Erythroblast (primary cell): ENCODE results near the gene DAGLA.

Experiments
- DNase-seq, 2 experiments: peaks; one replicate each; lab custom pipeline; 2025; lab: John Stamatoyannopoulos, UW
- GATA1 ChIP-seq: IDR thresholded peaks from 2 replicates; pipeline ENCODE4 v1.6.1; 2011; ENCODE audit warnings: low read depth, mild to moderate bottlenecking, control low read depth, low read length, moderate library complexity
- POLR2A ChIP-seq: IDR thresholded peaks from 2 replicates; pipeline ENCODE4 v1.6.1; 2011; ENCODE audit warnings: mild to moderate bottlenecking, low read length

The DAGLA gene

GRCh38 chr11:61751384-61751783 is 71.2 kb downstream of the DAGLA start:
- DNase-seq: no peak
- no peak for TF ChIP-seq GATA1
- TF ChIP-seq POLR2A: no peak

GRCh38 chr11:61752117-61752924 is 72.1 kb downstream of the DAGLA start, which contains the start of gene MYRF:
TSS of gene MYRF (plus strand) at chr11:61752636. CDS start at chr11:61752745, 109 bp downstream.
- DNase-seq: peak; percentile 69 to 80
- TF ChIP-seq GATA1 (no peak), POLR2A (no peak)

- TF ChIP-seq POLR2A (no peak), GATA1 (no peak)
- DNase-seq: no peak
Measured at GRCh38 chr11:61752925-61753521, 72.8 kb downstream of the DAGLA start.

GRCh38 chr11:61753672-61754071 is 73.5 kb downstream of the DAGLA start:
- TF ChIP-seq POLR2A (no peak), GATA1 (no peak)
- no peak for DNase-seq

- TF ChIP-seq POLR2A: no peak
- no peak for TF ChIP-seq GATA1
- peak; percentile 49 to 57 for DNase-seq
Measured at GRCh38 chr11:61754534-61755482, 74.6 kb downstream of the DAGLA start.

- TF ChIP-seq GATA1 (no peak), POLR2A (no peak)
- no peak for DNase-seq
Measured at GRCh38 chr11:61756147-61756451, 75.9 kb downstream of the DAGLA start.

- TF ChIP-seq GATA1 (no peak), POLR2A (no peak)
- DNase-seq: peak; percentile 68 to 81
Measured at GRCh38 chr11:61756452-61757212, 76.4 kb downstream of the DAGLA start.

GRCh38 chr11:61757213-61757862 is 77.1 kb downstream of the DAGLA start:
- TF ChIP-seq POLR2A (no peak), GATA1 (no peak)
- DNase-seq: no peak

GRCh38 chr11:61760946-61761345 is 80.8 kb downstream of the DAGLA start:
- TF ChIP-seq GATA1 (no peak), POLR2A (no peak)

GRCh38 chr11:61761440-61762222 is 81.4 kb downstream of the DAGLA start:
- TF ChIP-seq POLR2A (no peak), GATA1 (no peak)
- DNase-seq: no peak

More at GRCh38 chr11:61760946-61761345, 80.8 kb downstream of the DAGLA start:
- DNase-seq: no peak

- TF ChIP-seq POLR2A: no peak
- no peak for TF ChIP-seq GATA1
Measured at GRCh38 chr11:61762223-61762615, 82.0 kb downstream of the DAGLA start.

GRCh38 chr11:61762798-61763197 is 82.6 kb downstream of the DAGLA start:
- TF ChIP-seq POLR2A: no peak
- no peak for TF ChIP-seq GATA1
- no peak for DNase-seq

More at GRCh38 chr11:61762223-61762615, 82.0 kb downstream of the DAGLA start:
- no peak for DNase-seq
